Measurements from ENCODE around the gene THAP4. TPM values are rescaled to one million over a fixed set of nuclear protein-coding genes. Genes with fewer than 3 reads are reported as not detected.

Gene THAP4
- total RNA-seq, 1 experiment from 2014 or later = 71.2 TPM

- no peak overlapping the region for H2AFZ ChIP-seq (ENCODE audit: low read depth, low read length, poor library complexity, severe bottlenecking)
- H3K36me3 ChIP-seq (ENCODE audit: control insufficient read depth in 1 of 2, insufficient read depth in 2 of 2, low read length in 2 of 2) = no peaks in the 10 kb centered on the region
- no peak overlapping the region for H3K4me2 ChIP-seq (ENCODE audit: low read length)
- H3K27me3 ChIP-seq (ENCODE audit: insufficient read depth, low read length) = no peaks in the 10 kb centered on the region
- no peak overlapping the region for H3K9ac ChIP-seq (ENCODE audit: low read length)
- H3K79me2 ChIP-seq (ENCODE audit: insufficient read depth, low read length) = no peaks in the 10 kb centered on the region
- BruUV-seq (replicated peaks) = no TSS peak
- no peaks in the 10 kb centered on the region for H3K9me3 ChIP-seq (ENCODE audit: control insufficient read depth in 1 of 2, insufficient read depth in 1 of 2, low read depth in 1 of 2, low read length in 2 of 2)
- no peaks in the 10 kb centered on the region for H3K9me2 ChIP-seq (ENCODE audit: insufficient read depth)
- ChIA-PET CTCF (no interaction called here), POLR2A (no interaction called here), RAD21 (ENCODE audit: low non-redundant PET in 1 of 2, low total read pairs in 2 of 2, uncharacterized antibody in 2 of 2, unreplicated experiment in 2 of 2) (no interaction called here)
- TF ChIP-seq EZH2 (IDR thresholded peaks at IDR 0.05) (no peak), FOSL1 (IDR thresholded peaks at IDR 0.05; ENCODE audit: low read depth) (no peak), JUND (IDR thresholded peaks at IDR 0.05) (no peak), CTCF (IDR thresholded peaks at IDR 0.05 in 2 of 3, conservative IDR thresholded peaks at IDR 0.05 in 1 of 3; ENCODE audit: borderline replicate concordance in 1 of 3, insufficient read depth in 1 of 3, low read depth in 2 of 3, low read length in 2 of 3) (no peak), ELF1 (IDR thresholded peaks at IDR 0.05; ENCODE audit: borderline replicate concordance, low read depth) (no peak), POLR2AphosphoS5 (IDR thresholded peaks at IDR 0.05; ENCODE audit: low read depth, low read length) (no peak), ATF3 (IDR thresholded peaks at IDR 0.05) (no peak), CBX3 (IDR thresholded peaks at IDR 0.05; ENCODE audit: low read depth) (no peak), ZBTB33 (IDR thresholded peaks at IDR 0.05; ENCODE audit: extremely low read depth, insufficient replicate concordance, low read length) (no peak)
- no peaks in the 10 kb centered on the region for H4K20me1 ChIP-seq (ENCODE audit: insufficient read depth)
- intact Hi-C loops (cut with micrococcal nuclease) = loop anchor here (10.0 kb wide), 1 partner anchor 333 kb away; no protein-coding TSS in a partner anchor
- DNase-seq (ENCODE audit: low read depth, low spot score) (no peak), ATAC-seq (no peak)
- peaks cover 16 to 34% of the 10 kb centered on the region in 2 experiments for H3K4me1 ChIP-seq (ENCODE audit: control insufficient read depth in 1 of 2, insufficient read depth in 2 of 2, low read length in 2 of 2)
- H3K27ac ChIP-seq (ENCODE audit: low read depth, low read length) = no peak overlapping the region
- H3K4me3 ChIP-seq (replicated peaks in 1 of 2; ENCODE audit: low read depth in 1 of 2, low read length in 2 of 2) = no peak overlapping the region
These were observed 84.8 kb downstream of the THAP4 start for GRCh38 chr2:241551998-241552737.

Data from HCT116 (cell line).